IMR-90 (cell line): ENCODE measurements around the gene RIMOC1. TPM values are rescaled to one million over a fixed set of nuclear protein-coding genes. Genes with fewer than 3 reads are reported as not detected.

Experiments used
- ATAC-seq: fragments of 200-7000 bp; cut with Tn5 transposase; 2 replicates; pipeline ENCODE4 v1.9.1; 2020; ENCODE audit warnings: low read depth, mild to moderate bottlenecking, moderate library complexity
- BruUV-seq: library from RNA; stranded (reverse); fragments of 400-500 nt; replicated peaks from 2 replicates; lab custom pipeline; 2021; lab: Mats Ljungman, UMichigan
- CTCF ChIA-PET: fragments of 300-600 bp; formaldehyde crosslinking; extraction: SDS; loops from one replicate; lab custom pipeline; 2021; ENCODE audit warnings: antibody characterized with exemption; lab: Yijun Ruan, JAX
- POLR2A ChIA-PET: fragments of 300-600 bp; sonication (Branson Sonifier 250); formaldehyde crosslinking; loops from one replicate; lab custom pipeline; 2022; ENCODE audit warnings: antibody characterized with exemption; ENCODE audit not compliant: unreplicated experiment; lab: Charles Lee
- DNase-seq: peaks from one replicate; pipeline ENCODE4 v3.0.0; 2013
- H2AFZ ChIP-seq: replicated peaks from 2 replicates; pipeline ENCODE3; 2013; ENCODE audit warnings: low read length, mild to moderate bottlenecking; ENCODE audit not compliant: poor library complexity
- H2AK5ac ChIP-seq: 2 replicates; pipeline ENCODE4 v1.6.1; 2013; ENCODE audit warnings: low read depth, low read length, inconsistent platforms
- H2AK9ac ChIP-seq: replicated peaks from 2 replicates; pipeline ENCODE3; 2013; ENCODE audit warnings: mild to moderate bottlenecking, low read depth, low read length, moderate library complexity; ENCODE audit not compliant: poor library complexity
- H2BK120ac ChIP-seq: 2 replicates; pipeline ENCODE4 v1.6.1; 2013; ENCODE audit warnings: low read depth, low read length, inconsistent platforms
- H2BK15ac ChIP-seq: 3 replicates; pipeline ENCODE4 v1.6.1; 2013; ENCODE audit warnings: low read depth, low read length, inconsistent platforms
- H2BK20ac ChIP-seq: 2 replicates; pipeline ENCODE4 v1.6.1; 2013; ENCODE audit warnings: low read depth, mild to moderate bottlenecking, inconsistent platforms, low read length, moderate library complexity
- H2BK5ac ChIP-seq: 2 replicates; pipeline ENCODE4 v1.6.1; 2013; ENCODE audit warnings: mild to moderate bottlenecking, low read depth, low read length, inconsistent platforms; ENCODE audit not compliant: poor library complexity, severe bottlenecking
- H3K14ac ChIP-seq: replicated peaks from 2 replicates; pipeline ENCODE4 v1.6.1; 2013; ENCODE audit warnings: low read depth, low read length, inconsistent platforms
- H3K18ac ChIP-seq: 2 replicates; pipeline ENCODE4 v1.6.1; 2013; ENCODE audit warnings: low read depth, low read length, control low read depth
- H3K23ac ChIP-seq: 2 replicates; pipeline ENCODE4 v1.6.1; 2013; ENCODE audit warnings: low read depth, low read length, inconsistent platforms
- H3K27ac ChIP-seq: 2 replicates; pipeline ENCODE4 v1.5.1; 2013; ENCODE audit warnings: mild to moderate bottlenecking, control low read depth, low read length; ENCODE audit not compliant: insufficient read depth
- H3K27me3 ChIP-seq: 2 replicates; pipeline ENCODE4 v1.6.1; 2013; ENCODE audit warnings: low read length; ENCODE audit not compliant: control insufficient read depth, insufficient read depth
- H3K36me3 ChIP-seq: 2 replicates; pipeline ENCODE4 v1.6.1; 2013; ENCODE audit warnings: low read length, mixed read lengths; ENCODE audit not compliant: control insufficient read depth, insufficient read depth
- H3K4ac ChIP-seq: 2 replicates; pipeline ENCODE4 v1.6.1; 2013; ENCODE audit warnings: low read depth, low read length, inconsistent platforms
- H3K4me1 ChIP-seq: 2 replicates; pipeline ENCODE4 v1.6.1; 2013; ENCODE audit warnings: low read length, mixed read lengths; ENCODE audit not compliant: control insufficient read depth, insufficient read depth
- H3K4me2 ChIP-seq: 2 replicates; pipeline ENCODE4 v1.6.1; 2013; ENCODE audit warnings: low read depth, mild to moderate bottlenecking, control low read depth, low read length, moderate library complexity
- H3K4me3 ChIP-seq: 2 replicates; pipeline ENCODE4 v1.5.1; 2013; ENCODE audit warnings: low read depth, mild to moderate bottlenecking, control low read depth, low read length, moderate library complexity; ENCODE audit not compliant: insufficient read depth
- H3K56ac ChIP-seq: 2 replicates; pipeline ENCODE4 v1.6.1; 2013; ENCODE audit warnings: low read length, inconsistent platforms; ENCODE audit not compliant: insufficient read depth; ENCODE audit errors: extremely low read depth
- H3K79me1 ChIP-seq, 2 experiments: 2 replicates each; pipeline ENCODE4 v1.6.1; 2013; ENCODE audit warnings: low read length in 2 of 2, inconsistent platforms in 1 of 2, low read depth in 1 of 2
- H3K9ac ChIP-seq: 2 replicates; pipeline ENCODE4 v1.6.1; 2013; ENCODE audit warnings: low read depth, low read length, control low read depth
- H3K9me1 ChIP-seq: 2 replicates; pipeline ENCODE4 v1.6.1; 2013; ENCODE audit warnings: low read length, inconsistent platforms; ENCODE audit not compliant: insufficient read depth
- H3K9me3 ChIP-seq: 2 replicates; pipeline ENCODE4 v1.6.1; 2013; ENCODE audit warnings: low read length; ENCODE audit not compliant: control insufficient read depth, insufficient read depth
- H4K20me1 ChIP-seq: 2 replicates; pipeline ENCODE4 v1.6.1; 2013; ENCODE audit warnings: low read length, inconsistent platforms; ENCODE audit not compliant: insufficient read depth
- H4K5ac ChIP-seq: 2 replicates; pipeline ENCODE4 v1.6.1; 2013; ENCODE audit warnings: mild to moderate bottlenecking, low read depth, low read length, control low read depth
- H4K8ac ChIP-seq, 2 experiments: 2 replicates each; pipeline ENCODE4 v1.6.1; 2013; ENCODE audit warnings: low read depth in 2 of 2, low read length in 2 of 2, control low read depth in 1 of 2, inconsistent platforms in 1 of 2
- H4K91ac ChIP-seq: 2 replicates; pipeline ENCODE4 v1.6.1; 2013; ENCODE audit warnings: low read depth, low read length, inconsistent platforms; ENCODE audit not compliant: insufficient read depth
- BHLHE40 ChIP-seq: fragments of 150-350 bp; IDR thresholded peaks from 2 replicates; pipeline ENCODE4 v1.6.1; 2016; ENCODE audit warnings: mild to moderate bottlenecking, low read depth, low read length
- CHD1 ChIP-seq: IDR thresholded peaks from 2 replicates; pipeline ENCODE4 v1.6.1; 2012; ENCODE audit warnings: low read depth, low read length, improper control_type of control experiment
- MAFK ChIP-seq: IDR thresholded peaks from 2 replicates; pipeline ENCODE4 v1.6.1; 2012; ENCODE audit warnings: low read depth, low read length, improper control_type of control experiment
- MAZ ChIP-seq: IDR thresholded peaks from 2 replicates; pipeline ENCODE4 v1.6.1; 2012; ENCODE audit warnings: low read depth, mild to moderate bottlenecking, low read length, improper control_type of control experiment, moderate library complexity, borderline replicate concordance
- MXI1 ChIP-seq: IDR thresholded peaks from 2 replicates; pipeline ENCODE4 v1.6.1; 2012; ENCODE audit warnings: low read depth, mild to moderate bottlenecking, low read length, moderate library complexity, borderline replicate concordance
- NFE2L2 ChIP-seq: fragments of 150-350 bp; IDR thresholded peaks from 2 replicates; pipeline ENCODE4 v1.6.1; 2016; ENCODE audit warnings: low read depth, mild to moderate bottlenecking, low read length
- POLR2A ChIP-seq: IDR thresholded peaks from 2 replicates; pipeline ENCODE4 v1.6.1; 2012; ENCODE audit warnings: mild to moderate bottlenecking, low read depth, low read length
- RFX5 ChIP-seq: IDR thresholded peaks from 2 replicates; pipeline ENCODE4 v1.8.0; 2012; ENCODE audit warnings: low read depth, mild to moderate bottlenecking, low read length, moderate library complexity
- SMC3 ChIP-seq: fragments of 150-350 bp; IDR thresholded peaks from 2 replicates; pipeline ENCODE4 v1.6.1; 2016; ENCODE audit warnings: low read depth, mild to moderate bottlenecking, antibody characterized with exemption, low read length, moderate library complexity
- WGBS, 2 experiments: methylation state at CpG; one replicate each; pipeline versions ENCODE4 v1.1.5 to v1.1.7; 2013; ENCODE audit warnings: missing lambda C conversion rate in 2 of 2; ENCODE audit not compliant: insufficient read length in 1 of 2; ENCODE audit errors: extremely low coverage in 2 of 2; 5-methylcytosine and 5-hydroxymethylcytosine counted together
- dilution Hi-C: fragments of 300-500 bp; cut with HindIII; formaldehyde crosslinking; loops from one replicate; pipeline ENCODE4 v1.14.3; 2018; ENCODE audit warnings: low sequenced_read_pairs; ENCODE audit not compliant: unreplicated experiment
- in situ Hi-C: fragments of 300-500 bp; cut with MboI; formaldehyde crosslinking; loops from 3 replicates; pipeline ENCODE4 v1.14.3; 2019; ENCODE audit warnings: low sequenced_read_pairs, inconsistent platforms, mixed read lengths
- intact Hi-C: fragments of 100-400 bp; cut with micrococcal nuclease; formaldehyde crosslinking; loops from 2 replicates; pipeline ENCODE4 v1.10.0; 2022
- polyA plus RNA-seq, 3 experiments: library from polyadenylated mRNA; depleted of rRNA; stranded (reverse); fragments of >200 nt; gene quantifications; 2 replicates each; pipeline ENCODE4 v1.2.3, GENCODE V29; 2012; ENCODE audit warnings: low replicate concordance in 1 of 3
- total RNA-seq: library from RNA; depleted of rRNA; stranded (reverse); fragments of >200 nt; gene quantifications from 2 replicates; pipeline ENCODE4 v1.2.3, GENCODE V29; 2012

The RIMOC1 gene
- total and polyA plus RNA-seq, 2 of the 4 experiments (the other 2 are of a cell fraction): 4.1 to 9.0 TPM

GRCh38 chr5:41869724-41870626, 34.2 kb upstream of the RIMOC1 start, which contains the start of gene OXCT1:
OXCT1 (minus strand) TSS chr5:41870425; CDS start chr5:41870358, 67 bp downstream.
- Histone ChIP-seq H4K5ac (peak within 1 kb of the TSS; percentile 72), H2BK15ac (no peak within 1 kb of the TSS; the same call in 2 of the 3 replicates), H3K36me3 (no peaks in the 10 kb centered on the region; the same call in 1 of the 2 replicates), H4K20me1 (no peaks in the 10 kb centered on the region), H4K91ac (peak within 1 kb of the TSS; percentile 87), H2AFZ (peak within 1 kb of the TSS; percentile 97), H3K9me1 (peaks cover 9% of the 10 kb centered on the region), H3K27ac (peak within 1 kb of the TSS; percentile 83), H3K4me2 (peak within 1 kb of the TSS; percentile 93), H2BK5ac (peak within 1 kb of the TSS; percentile 49), H2AK9ac (peak within 1 kb of the TSS; percentile 87), H3K9ac (peak within 1 kb of the TSS; percentile 88), H3K4me3 (peak within 1 kb of the TSS; percentile 95), H3K4me1 (peaks cover 2% of the 10 kb centered on the region; the same call in 1 of the 2 replicates), H3K56ac (peak within 1 kb of the TSS; percentile 60), H2BK20ac (no peak within 1 kb of the TSS), H3K18ac (peak within 1 kb of the TSS; percentile 48; the same call in 1 of the 2 replicates), H3K9me3 (no peaks in the 10 kb centered on the region), H3K14ac (peak within 1 kb of the TSS; percentile 82), H3K79me1 (peaks cover 10 to 25% of the 10 kb centered on the region in 2 experiments), H3K23ac (peak within 1 kb of the TSS; percentile 90), H3K4ac (peak within 1 kb of the TSS; percentile 77), H2AK5ac (no peak within 1 kb of the TSS), H2BK120ac (peak within 1 kb of the TSS; percentile 61), H3K27me3 (no peaks in the 10 kb centered on the region), H4K8ac (peak within 1 kb of the TSS; percentile 81 to 96)
- ATAC-seq: peak; percentile 91
- dilution Hi-C loops (no loop called here), in situ Hi-C loops (loop anchor here (25.0 kb wide), 2 partner anchors 717 to 892 kb away; partner anchors contain the start of gene CCDC152), intact Hi-C loops (loop anchor here (1.0 to 5.0 kb wide), 2 partner anchors 34 to 172 kb away; partner anchors contain the start of gene RIMOC1)
- ChIA-PET CTCF (interaction anchor here (0.5 kb wide), 1 partner anchor 902 kb away, joined by 3 read pairs; no protein-coding TSS in a partner anchor), POLR2A (no interaction called here)
- WGBS, 2 experiments: 1% methylated on average over 26 of the region's 82 CpGs; no CpG with 5 or more reads in 1 of the 2 experiments
- no TSS peak for BruUV-seq
- peak; percentile 80 for DNase-seq
- TF ChIP-seq MXI1 (peak; percentile 45; the same call in 1 of the 2 replicates), BHLHE40 (peak; percentile 69), MAFK (no peak), NFE2L2 (no peak), RFX5 (no peak), POLR2A (peak; percentile 83), SMC3 (no peak), MAZ (peak; percentile 60; the same call in 1 of the 2 replicates), CHD1 (no peak)
